ENCODE results near the gene MS4A10.
A peak's percentile ranks its signal among the peaks of the same experiment; 100 is the strongest.

Gene MS4A10

DNA sequence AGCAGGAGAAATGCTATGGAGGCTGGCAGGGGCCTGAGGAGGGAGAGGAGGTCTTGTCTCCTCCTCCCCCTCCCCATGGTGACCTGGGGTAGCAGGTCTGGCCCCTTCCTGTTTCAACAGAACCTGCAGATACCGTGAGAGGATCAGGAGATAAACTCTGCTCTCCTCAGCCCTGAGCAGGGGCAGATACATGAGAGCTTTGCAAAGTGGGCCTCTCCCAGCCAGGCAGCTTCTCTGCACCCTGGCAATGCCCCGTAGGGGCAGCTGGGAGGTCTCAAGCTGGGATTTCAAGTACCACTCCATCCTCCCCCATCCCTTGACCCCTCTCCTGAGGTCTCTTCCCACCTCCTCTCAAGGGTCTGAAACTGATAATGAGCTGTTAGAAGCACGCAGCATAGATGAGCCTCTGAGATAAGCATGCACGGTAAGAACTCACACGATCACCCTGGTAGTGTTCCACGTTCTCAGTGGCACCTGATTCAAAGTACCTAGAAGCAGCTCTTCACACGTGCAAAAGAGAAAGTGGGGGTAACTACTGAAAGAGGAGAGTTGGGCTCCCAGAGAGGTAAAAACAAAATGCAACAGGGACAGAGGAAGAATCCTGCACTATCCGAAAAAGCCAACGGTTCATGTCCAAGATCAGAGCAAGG lies 51.9 kb downstream of the MS4A10 start:
- TF ChIP-seq, protein P1, sequence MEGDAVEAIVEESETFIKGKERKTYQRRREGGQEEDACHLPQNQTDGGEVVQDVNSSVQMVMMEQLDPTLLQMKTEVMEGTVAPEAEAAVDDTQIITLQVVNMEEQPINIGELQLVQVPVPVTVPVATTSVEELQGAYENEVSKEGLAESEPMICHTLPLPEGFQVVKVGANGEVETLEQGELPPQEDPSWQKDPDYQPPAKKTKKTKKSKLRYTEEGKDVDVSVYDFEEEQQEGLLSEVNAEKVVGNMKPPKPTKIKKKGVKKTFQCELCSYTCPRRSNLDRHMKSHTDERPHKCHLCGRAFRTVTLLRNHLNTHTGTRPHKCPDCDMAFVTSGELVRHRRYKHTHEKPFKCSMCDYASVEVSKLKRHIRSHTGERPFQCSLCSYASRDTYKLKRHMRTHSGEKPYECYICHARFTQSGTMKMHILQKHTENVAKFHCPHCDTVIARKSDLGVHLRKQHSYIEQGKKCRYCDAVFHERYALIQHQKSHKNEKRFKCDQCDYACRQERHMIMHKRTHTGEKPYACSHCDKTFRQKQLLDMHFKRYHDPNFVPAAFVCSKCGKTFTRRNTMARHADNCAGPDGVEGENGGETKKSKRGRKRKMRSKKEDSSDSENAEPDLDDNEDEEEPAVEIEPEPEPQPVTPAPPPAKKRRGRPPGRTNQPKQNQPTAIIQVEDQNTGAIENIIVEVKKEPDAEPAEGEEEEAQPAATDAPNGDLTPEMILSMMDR (IDR thresholded peaks at IDR 0.05; ENCODE audit: low read depth, low read length), result no peak
- H3K4me3 ChIP-seq (ENCODE audit: low read depth, low read length), result no peak overlapping the region

DNA sequence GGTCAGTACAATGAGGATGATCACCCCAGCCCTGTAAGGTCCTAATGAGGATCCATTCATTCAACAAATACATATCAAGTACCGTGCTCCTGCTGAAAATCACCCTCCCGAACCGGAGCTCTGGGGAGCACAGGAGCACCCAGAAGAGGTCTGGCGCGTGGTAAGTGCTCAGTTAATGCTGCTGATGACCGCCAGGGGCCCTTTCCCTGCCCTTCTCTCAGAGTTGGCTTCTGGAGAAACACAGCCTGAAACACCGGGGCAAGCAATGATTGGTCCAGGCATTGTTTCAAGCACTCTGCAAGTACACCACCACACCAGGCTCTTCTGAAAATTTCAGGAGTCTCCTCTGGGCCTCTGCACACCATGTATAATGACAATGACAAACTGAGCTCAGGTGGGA lies 53.0 kb downstream of the MS4A10 start:
- no peak overlapping the region for H3K4me3 ChIP-seq (ENCODE audit: low read depth, low read length)
- TF ChIP-seq, protein P1 (IDR thresholded peaks at IDR 0.05; ENCODE audit: low read depth, low read length), result peak; percentile 40

DNA sequence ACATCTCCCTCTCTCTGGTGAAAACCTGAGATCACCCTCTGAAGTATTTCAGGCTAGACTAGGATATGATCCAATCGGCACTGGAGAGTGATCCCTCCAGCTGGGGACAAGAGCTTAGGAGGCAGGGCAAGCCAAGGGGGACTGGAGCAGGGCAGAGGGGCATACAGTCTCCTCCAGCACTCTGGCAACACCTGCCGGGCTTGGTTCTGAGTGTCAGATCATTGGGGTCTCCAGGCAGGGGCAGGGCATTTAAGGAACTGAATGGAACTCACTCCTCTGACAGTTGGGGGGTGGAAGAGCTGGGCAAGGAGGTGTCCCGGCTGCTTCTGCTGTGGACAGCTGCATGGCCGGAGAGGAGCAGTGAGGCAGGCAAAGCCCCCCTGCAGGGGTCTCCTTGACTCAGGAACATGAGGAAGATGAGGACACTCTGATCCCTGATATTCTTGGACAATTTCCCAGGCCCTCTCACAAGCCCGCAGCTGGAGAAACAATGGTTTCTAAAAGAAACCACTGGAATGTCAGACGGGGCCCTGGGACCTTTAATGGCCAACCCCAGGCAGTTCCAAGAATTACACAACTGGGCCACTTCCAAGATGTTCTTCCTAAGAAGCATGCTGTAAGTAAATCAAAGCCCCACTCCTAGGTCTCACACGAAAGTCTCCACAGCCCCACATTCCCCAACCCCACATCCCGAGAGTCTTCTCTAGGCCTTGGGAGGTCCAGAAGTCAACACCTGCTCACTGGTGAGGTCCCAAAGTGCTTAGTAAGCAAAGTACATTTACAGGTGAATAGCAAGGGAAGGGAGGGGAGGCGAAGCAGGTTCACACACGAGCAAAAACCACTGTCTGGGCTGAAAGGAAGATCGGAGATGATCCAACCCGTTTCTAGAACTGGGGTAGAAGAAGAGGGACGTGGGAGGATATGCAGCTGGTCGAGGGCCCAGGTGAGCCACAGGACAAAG lies 55.6 kb downstream of the MS4A10 start:
- H3K4me3 ChIP-seq (ENCODE audit: low read depth, low read length), result no peak overlapping the region
- TF ChIP-seq, protein P1 (IDR thresholded peaks at IDR 0.05; ENCODE audit: low read depth, low read length), result no peak

DNA sequence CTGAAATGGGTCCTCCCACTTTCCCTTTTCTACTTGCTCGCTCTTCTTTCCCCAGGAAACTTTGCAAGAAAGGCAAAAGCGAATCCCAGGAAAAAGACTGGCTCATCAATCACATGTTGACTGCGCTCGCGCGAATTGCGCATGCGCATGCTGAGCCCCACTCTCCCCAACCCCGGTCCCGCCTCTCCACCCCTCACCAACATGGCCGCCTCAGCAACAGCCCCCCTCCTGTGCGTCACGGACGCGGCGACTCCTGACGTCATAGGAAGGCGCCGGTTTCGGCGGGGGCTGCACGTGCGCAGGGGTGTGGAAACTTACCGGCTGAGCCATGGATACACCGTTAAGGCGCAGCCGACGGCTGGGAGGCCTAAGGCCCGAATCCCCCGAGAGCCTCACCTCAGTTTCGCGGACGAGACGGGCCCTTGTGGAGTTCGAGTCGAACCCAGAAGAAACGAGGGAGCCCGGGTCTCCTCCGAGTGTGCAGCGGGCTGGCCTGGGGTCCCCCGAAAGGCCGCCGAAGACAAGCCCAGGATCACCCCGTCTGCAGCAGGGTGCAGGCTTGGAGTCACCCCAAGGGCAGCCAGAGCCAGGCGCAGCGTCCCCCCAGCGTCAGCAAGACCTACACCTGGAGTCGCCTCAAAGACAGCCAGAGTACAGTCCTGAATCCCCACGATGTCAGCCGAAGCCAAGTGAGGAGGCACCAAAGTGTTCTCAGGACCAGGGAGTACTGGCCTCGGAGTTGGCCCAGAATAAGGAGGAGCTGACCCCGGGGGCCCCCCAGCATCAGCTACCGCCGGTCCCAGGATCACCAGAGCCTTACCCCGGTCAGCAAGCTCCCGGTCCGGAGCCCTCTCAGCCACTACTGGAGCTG lies 56.9 kb downstream of the MS4A10 start, which contains the start of gene CCDC86:
CCDC86 (plus strand) TSS at position 317 of the 871 bp plus-strand sequence; CDS start at position 329, 12 bp downstream.
- TF ChIP-seq, protein P1 (IDR thresholded peaks at IDR 0.05; ENCODE audit: low read depth, low read length), result no peak
- peak within 1 kb of the TSS; percentile 74 for H3K4me3 ChIP-seq (ENCODE audit: low read depth, low read length)

DNA sequence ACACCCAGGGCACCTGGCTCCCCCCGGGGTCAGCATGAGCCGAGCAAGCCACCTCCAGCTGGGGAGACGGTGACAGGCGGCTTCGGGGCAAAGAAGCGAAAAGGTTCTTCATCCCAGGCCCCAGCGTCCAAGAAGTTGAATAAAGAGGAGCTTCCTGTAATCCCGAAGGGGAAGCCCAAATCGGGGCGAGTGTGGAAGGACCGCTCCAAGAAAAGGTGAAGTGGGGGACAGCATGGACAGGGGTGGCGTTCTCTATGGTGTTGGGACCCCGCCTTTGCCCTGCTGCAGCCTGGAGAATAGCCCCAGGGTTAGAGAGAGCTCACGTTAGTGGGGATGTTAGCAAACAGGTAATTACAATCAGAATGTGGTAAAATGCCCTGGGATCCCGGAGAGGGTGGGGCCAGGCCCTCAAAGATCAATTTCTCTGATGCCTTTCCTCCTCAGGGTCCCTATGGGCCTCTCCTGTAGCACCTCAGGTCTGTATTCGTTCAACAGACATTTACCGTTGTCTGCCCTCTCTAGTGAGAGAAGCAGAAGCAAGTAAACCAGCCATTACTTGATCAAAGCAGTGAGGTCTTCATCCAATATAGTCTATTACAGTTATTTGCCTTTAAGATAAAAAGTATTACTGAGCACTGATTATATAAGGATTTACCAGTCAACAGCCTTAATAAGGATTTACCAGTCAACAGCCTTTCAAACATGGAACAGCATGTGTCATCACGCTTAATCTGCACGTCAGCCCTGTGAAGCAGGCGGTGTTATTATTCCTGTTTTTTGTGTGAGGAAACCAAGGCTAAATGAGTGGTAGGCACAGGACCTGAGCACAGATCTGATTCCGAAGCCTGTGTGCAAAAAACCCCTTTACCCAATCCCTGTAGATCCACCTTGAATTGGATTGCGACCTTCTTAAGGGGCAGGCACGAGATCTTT lies 57.8 kb downstream of the MS4A10 start:
- TF ChIP-seq, protein P1 (IDR thresholded peaks at IDR 0.05; ENCODE audit: low read depth, low read length), result no peak
- peak overlapping the region; percentile 74 for H3K4me3 ChIP-seq (ENCODE audit: low read depth, low read length)
